WTC11 (cell line): Measurements from ENCODE around the gene TCF12. TPM values are rescaled to one million over a fixed set of nuclear protein-coding genes. Genes with fewer than 3 reads are reported as not detected.

Experiments
- ATAC-seq: fragments of 200-7000 bp; cut with Tn5 transposase; 2 replicates; pipeline ENCODE4 v1.10.0; 2021; ENCODE audit warnings: mild to moderate bottlenecking, moderate library complexity
- CTCF ChIA-PET: fragments of 300-600 bp; sonication (Branson Sonifier 250); formaldehyde crosslinking; loops from one replicate; lab custom pipeline; 2021; ENCODE audit warnings: antibody characterized with exemption; lab: Charles Lee
- POLR2A ChIA-PET: fragments of 350-600 bp; sonication (Branson Sonifier 250); formaldehyde crosslinking; loops from one replicate; lab custom pipeline; 2021; ENCODE audit warnings: antibody characterized with exemption; lab: Charles Lee
- DNase-seq: peaks from one replicate; pipeline ENCODE4 v3.0.0; 2021; ENCODE audit warnings: low spot score
- H3K27ac Mint-ChIP-seq: 2 replicates; pipeline ENCODE4 v1.8.0; 2021; ENCODE audit warnings: mixed read lengths
- H3K27me3 Mint-ChIP-seq: 2 replicates; pipeline ENCODE4 v1.8.0; 2021; ENCODE audit warnings: low read depth, mild to moderate bottlenecking, moderate library complexity, mixed read lengths
- H3K36me3 Mint-ChIP-seq: 2 replicates; pipeline ENCODE4 v1.8.0; 2021; ENCODE audit warnings: mixed read lengths
- H3K4me1 Mint-ChIP-seq: 2 replicates; pipeline ENCODE4 v1.8.0; 2022; ENCODE audit warnings: mixed read lengths
- H3K4me3 Mint-ChIP-seq: 2 replicates; pipeline ENCODE4 v1.8.0; 2021; ENCODE audit warnings: mild to moderate bottlenecking, moderate library complexity, mixed read lengths
- H3K9me3 Mint-ChIP-seq: 2 replicates; pipeline ENCODE4 v1.8.0; 2021; ENCODE audit warnings: mixed read lengths
- ATF6 ChIP-seq: sonication (generic); formaldehyde crosslinking; IDR thresholded peaks from 2 replicates; pipeline ENCODE4 v1.8.1; 2023; ENCODE audit warnings: mild to moderate bottlenecking, missing genetic modification reagents
- CBFB ChIP-seq: sonication (generic); formaldehyde crosslinking; IDR thresholded peaks from 2 replicates; pipeline ENCODE4 v1.8.1; 2022; ENCODE audit warnings: mild to moderate bottlenecking, low read depth, missing genetic modification reagents
- CDX4 ChIP-seq: fragments of 250-450 bp; sonication (Bioruptor Pico); IDR thresholded peaks from 2 replicates; pipeline ENCODE4 v1.9.0; 2021; ENCODE audit warnings: moderate library complexity, mild to moderate bottlenecking, inconsistent platforms, borderline replicate concordance
- ELF4 ChIP-seq: sonication (generic); formaldehyde crosslinking; IDR thresholded peaks from 2 replicates; pipeline ENCODE4 v1.8.1; 2022; ENCODE audit warnings: low read depth, mild to moderate bottlenecking, moderate library complexity, missing genetic modification reagents
- ERG ChIP-seq: fragments of 250-450 bp; sonication (Bioruptor Pico); IDR thresholded peaks from 2 replicates; pipeline ENCODE4 v1.8.0; 2021; ENCODE audit warnings: mild to moderate bottlenecking
- ESRRA ChIP-seq: sonication (generic); formaldehyde crosslinking; IDR thresholded peaks from 2 replicates; pipeline ENCODE4 v1.8.1; 2022; ENCODE audit warnings: mild to moderate bottlenecking, missing genetic modification reagents, borderline replicate concordance
- FOXJ3 ChIP-seq: sonication (generic); formaldehyde crosslinking; IDR thresholded peaks from 2 replicates; pipeline ENCODE4 v1.9.0; 2021; ENCODE audit warnings: missing genetic modification reagents, mild to moderate bottlenecking, borderline replicate concordance
- FOXP4 ChIP-seq: sonication (generic); formaldehyde crosslinking; IDR thresholded peaks from 2 replicates; pipeline ENCODE4 v1.8.0; 2022; ENCODE audit warnings: mild to moderate bottlenecking, missing genetic modification reagents
- GABPB1 ChIP-seq: sonication (generic); formaldehyde crosslinking; IDR thresholded peaks from 2 replicates; pipeline ENCODE4 v1.8.1; 2023; ENCODE audit warnings: mild to moderate bottlenecking, missing genetic modification reagents
- IRF1 ChIP-seq: sonication (generic); formaldehyde crosslinking; IDR thresholded peaks from 2 replicates; pipeline ENCODE4 v1.8.0; 2023; ENCODE audit warnings: missing genetic modification reagents
- JAZF1 ChIP-seq: fragments of 250-450 bp; sonication (Bioruptor Pico); IDR thresholded peaks from 2 replicates; pipeline ENCODE4 v1.9.0; 2021; ENCODE audit warnings: moderate library complexity, mild to moderate bottlenecking, inconsistent platforms
- KAT7 ChIP-seq: sonication (generic); formaldehyde crosslinking; IDR thresholded peaks from 2 replicates; pipeline ENCODE4 v1.8.1; 2023; ENCODE audit warnings: missing genetic modification reagents, mild to moderate bottlenecking, borderline replicate concordance
- NFATC4 ChIP-seq: fragments of 250-450 bp; sonication (Bioruptor Pico); IDR thresholded peaks from 2 replicates; pipeline ENCODE4 v1.9.0; 2021; ENCODE audit warnings: mild to moderate bottlenecking
- NFE2L1 ChIP-seq: sonication (generic); formaldehyde crosslinking; IDR thresholded peaks from 2 replicates; pipeline ENCODE4 v1.8.1; 2023; ENCODE audit warnings: missing genetic modification reagents
- RELA ChIP-seq: sonication (generic); formaldehyde crosslinking; IDR thresholded peaks from 2 replicates; pipeline ENCODE4 v1.8.1; 2022; ENCODE audit warnings: missing genetic modification reagents, mild to moderate bottlenecking, borderline replicate concordance
- RORB ChIP-seq: fragments of 250-450 bp; sonication (Bioruptor Pico); IDR thresholded peaks from 2 replicates; pipeline ENCODE4 v1.9.0; 2021; ENCODE audit warnings: mild to moderate bottlenecking
- SP1 ChIP-seq: sonication (generic); formaldehyde crosslinking; conservative IDR thresholded peaks from 2 replicates; pipeline ENCODE4 v1.8.1; 2022; ENCODE audit warnings: missing genetic modification reagents
- TEAD1 ChIP-seq: sonication (generic); formaldehyde crosslinking; IDR thresholded peaks from 2 replicates; pipeline ENCODE4 v1.8.0; 2022; ENCODE audit warnings: mild to moderate bottlenecking, missing genetic modification reagents
- TEAD4 ChIP-seq: sonication (generic); formaldehyde crosslinking; IDR thresholded peaks from 2 replicates; pipeline ENCODE4 v1.8.0; 2022; ENCODE audit warnings: mild to moderate bottlenecking, missing genetic modification reagents
- TP53 ChIP-seq: sonication (generic); formaldehyde crosslinking; IDR thresholded peaks from 2 replicates; pipeline ENCODE4 v1.8.1; 2023; ENCODE audit warnings: mild to moderate bottlenecking, missing genetic modification reagents
- ZMAT4 ChIP-seq: fragments of 250-450 bp; sonication (Bioruptor Pico); IDR thresholded peaks from 2 replicates; pipeline ENCODE4 v1.9.0; 2021; ENCODE audit warnings: mild to moderate bottlenecking
- ZNF263 ChIP-seq: sonication (generic); formaldehyde crosslinking; IDR thresholded peaks from 2 replicates; pipeline ENCODE4 v1.8.1; 2022; ENCODE audit warnings: low read depth, mild to moderate bottlenecking, moderate library complexity, missing genetic modification reagents
- ZNF317 ChIP-seq: sonication (generic); formaldehyde crosslinking; IDR thresholded peaks from 2 replicates; pipeline ENCODE4 v1.8.1; 2023; ENCODE audit warnings: low read depth, mild to moderate bottlenecking, moderate library complexity, missing genetic modification reagents, borderline replicate concordance
- ZNF416 ChIP-seq: fragments of 250-450 bp; sonication (Bioruptor Pico); IDR thresholded peaks from 2 replicates; pipeline ENCODE4 v1.9.0; 2021; ENCODE audit warnings: mild to moderate bottlenecking, inconsistent platforms
- ZNF671 ChIP-seq: fragments of 250-450 bp; sonication (Bioruptor Pico); IDR thresholded peaks from 2 replicates; pipeline ENCODE4 v1.8.0; 2021; ENCODE audit warnings: mild to moderate bottlenecking
- ZSCAN18 ChIP-seq: fragments of 250-450 bp; sonication (Bioruptor Pico); IDR thresholded peaks from 2 replicates; pipeline ENCODE4 v2.1.2; 2022; ENCODE audit warnings: mild to moderate bottlenecking, moderate library complexity
- total RNA-seq: library from RNA; stranded (reverse); gene quantifications from 3 replicates; pipeline ENCODE4 v1.2.3, GENCODE V29; 2021

Gene TCF12
- total RNA-seq, 1 experiment from 2014 or later: 73.2 TPM

- Mint-ChIP-seq H3K4me1 (peaks cover 33% of the 10 kb centered on the region), H3K9me3 (no peaks in the 10 kb centered on the region), H3K27ac (no peak overlapping the region), H3K36me3 (peaks cover 28% of the 10 kb centered on the region), H3K27me3 (no peaks in the 10 kb centered on the region), H3K4me3 (no peak overlapping the region)
- DNase-seq (no peak), ATAC-seq (no peak)
- ChIA-PET CTCF (interaction anchor here (1.0 kb wide), 1 partner anchor 71 kb away, joined by 4 read pairs; no protein-coding TSS in a partner anchor), POLR2A (no interaction called here)
- no peak for TF ChIP-seq SP1 (CRISPR knock-in tag)
- TF ChIP-seq ZNF263 (CRISPR knock-in tag): no peak
- TF ChIP-seq CDX4: no peak
- no peak for TF ChIP-seq TEAD4 (CRISPR knock-in tag)
- TF ChIP-seq ERG (CRISPR knock-in tag): no peak
- TF ChIP-seq RORB: no peak
- TF ChIP-seq ZNF671 (CRISPR knock-in tag): no peak
- TF ChIP-seq CBFB (CRISPR knock-in tag): no peak
- no peak for TF ChIP-seq TP53 (CRISPR knock-in tag)
- no peak for TF ChIP-seq ESRRA (CRISPR knock-in tag)
- no peak for TF ChIP-seq GABPB1 (CRISPR knock-in tag)
- TF ChIP-seq, all 79 proteins: peak for 0
Observed at GRCh38 chr15:57235186-57235585, 316.7 kb downstream of the TCF12 start.

GRCh38 chr15:57235873-57236272 is 317.4 kb downstream of the TCF12 start:
- no peak for DNase-seq
- TF ChIP-seq TP53 (CRISPR knock-in tag) (no peak), FOXJ3 (CRISPR knock-in tag) (no peak), ZMAT4 (CRISPR knock-in tag) (no peak), FOXP4 (CRISPR knock-in tag) (no peak), JAZF1 (CRISPR knock-in tag) (no peak), RELA (CRISPR knock-in tag) (no peak), KAT7 (no peak), ZSCAN18 (CRISPR knock-in tag) (no peak), ZNF416 (no peak), TEAD1 (CRISPR knock-in tag) (no peak), CDX4 (no peak), CBFB (CRISPR knock-in tag) (no peak), NFE2L1 (no peak), ZNF317 (no peak), IRF1 (CRISPR knock-in tag) (no peak), ELF4 (CRISPR knock-in tag) (no peak), ESRRA (CRISPR knock-in tag) (no peak), NFATC4 (CRISPR knock-in tag) (no peak), ATF6 (CRISPR knock-in tag) (no peak)
- TF ChIP-seq, all 79 proteins: peak for 0
- H3K36me3 Mint-ChIP-seq: peaks cover 28% of the 10 kb centered on the region
- no peak for ATAC-seq
- H3K4me1 Mint-ChIP-seq: peaks cover 33% of the 10 kb centered on the region
- CTCF ChIA-PET: interaction anchor here (0.7 kb wide), 1 partner anchor 70 kb away, joined by 3 read pairs; no protein-coding TSS in a partner anchor
- no peak overlapping the region for H3K4me3 Mint-ChIP-seq
- H3K27ac Mint-ChIP-seq: peak overlapping the region; percentile 6; the same call in 1 of the 2 replicates
- POLR2A ChIA-PET: no interaction called here
- no peaks in the 10 kb centered on the region for H3K9me3 Mint-ChIP-seq
- H3K27me3 Mint-ChIP-seq: no peaks in the 10 kb centered on the region
